GM19239 (cell line): ENCODE results near the gene C6orf62.
"Not testable (repeated sequence)": the region's sequence is repeated elsewhere in the genome, so short reads cannot be mapped to it uniquely, and the experiment has no call there.

Source experiments
- DNase-seq: peaks from one replicate; pipeline ENCODE4 v3.0.0; 2011; ENCODE audit warnings: low spot score; ENCODE audit not compliant: insufficient read length
- FAIRE-seq: peaks from 2 replicates; lab custom pipeline; 2011; peaks lifted over from hg19 to GRCh38; lab: Jason Lieb, UNC

The C6orf62 gene

DNA sequence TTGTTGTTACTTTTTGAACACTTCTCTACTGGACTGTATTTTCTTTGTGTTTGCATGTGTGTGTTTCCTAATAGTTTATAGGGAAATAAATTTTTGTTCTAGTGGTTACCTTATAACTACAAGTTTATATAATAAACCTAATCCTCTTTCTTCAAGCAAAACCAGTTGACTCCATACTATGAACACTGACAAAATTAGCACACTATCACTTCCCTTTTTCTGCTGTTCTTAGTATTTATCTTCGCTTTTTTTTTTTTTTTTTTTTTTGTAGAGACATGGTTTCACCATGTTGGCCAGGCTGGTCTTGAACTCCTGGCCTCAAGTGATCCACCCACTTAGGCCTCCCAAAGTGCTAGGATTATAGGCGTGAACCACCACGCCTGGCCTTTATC, 25.0 kb upstream of the C6orf62 start:
- FAIRE-seq = no peak

DNA sequence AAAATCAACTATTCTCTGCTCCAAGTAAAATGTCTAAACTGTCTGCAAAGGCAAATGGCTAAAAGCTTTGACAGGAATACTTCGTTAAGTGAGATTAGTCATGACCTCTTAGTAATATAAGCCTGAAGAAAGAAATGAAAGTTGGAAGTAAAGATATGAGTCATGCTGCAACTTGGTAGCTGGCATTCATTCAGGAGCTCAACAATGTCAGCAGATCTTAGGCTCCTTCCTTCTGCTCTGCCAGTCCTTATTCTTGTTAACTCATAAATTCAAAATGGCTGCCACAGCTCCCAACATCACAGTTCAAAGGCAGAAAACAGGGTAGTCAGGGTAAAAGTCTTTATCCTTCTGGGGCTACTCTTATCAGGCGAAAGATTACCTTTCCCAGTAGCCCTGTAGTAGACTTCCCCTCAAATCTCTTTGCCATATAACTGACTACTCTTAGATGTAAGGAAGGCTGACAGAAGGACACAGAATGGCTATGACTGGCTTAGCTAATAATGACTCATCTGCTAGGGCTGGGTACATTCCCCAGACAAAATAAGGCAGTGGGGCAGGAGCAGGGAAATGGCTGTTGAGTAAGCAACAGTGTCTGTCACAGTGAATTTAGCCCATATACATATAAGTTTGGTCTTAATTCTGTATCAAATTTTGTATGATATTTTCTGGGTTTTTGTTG, 24.4 kb upstream of the C6orf62 start:
- DNase-seq = no peak
- FAIRE-seq = peak; percentile 77

More for the DNA sequence above, 25.0 kb upstream of the C6orf62 start:
- no peak for DNase-seq

DNA sequence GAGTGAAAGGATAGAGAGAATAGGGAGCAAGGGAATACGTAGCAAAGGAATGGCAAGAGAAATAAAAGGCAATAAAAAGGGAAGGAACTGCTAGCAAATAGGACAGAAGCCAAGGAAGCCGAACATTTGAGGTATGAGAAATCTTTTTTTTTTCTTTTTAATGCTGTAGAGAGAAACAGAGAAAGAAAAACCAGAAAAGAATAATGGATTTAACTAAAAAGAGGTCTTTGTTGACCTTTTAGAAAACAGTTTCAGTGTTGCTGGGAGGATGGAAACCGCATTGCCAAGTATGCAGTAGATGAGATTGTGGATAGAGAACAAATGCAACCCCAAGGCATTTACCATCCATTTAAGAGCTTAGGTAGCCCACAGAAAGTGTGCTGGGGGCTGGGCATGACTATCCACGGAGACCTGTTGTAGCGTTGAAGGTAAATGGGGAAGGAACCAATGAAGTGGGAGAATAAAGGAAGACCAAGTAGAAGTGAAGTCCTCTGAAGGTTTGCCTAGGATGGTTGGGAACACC, 23.3 kb upstream of the C6orf62 start:
- FAIRE-seq (no peak), DNase-seq (no peak)

DNA sequence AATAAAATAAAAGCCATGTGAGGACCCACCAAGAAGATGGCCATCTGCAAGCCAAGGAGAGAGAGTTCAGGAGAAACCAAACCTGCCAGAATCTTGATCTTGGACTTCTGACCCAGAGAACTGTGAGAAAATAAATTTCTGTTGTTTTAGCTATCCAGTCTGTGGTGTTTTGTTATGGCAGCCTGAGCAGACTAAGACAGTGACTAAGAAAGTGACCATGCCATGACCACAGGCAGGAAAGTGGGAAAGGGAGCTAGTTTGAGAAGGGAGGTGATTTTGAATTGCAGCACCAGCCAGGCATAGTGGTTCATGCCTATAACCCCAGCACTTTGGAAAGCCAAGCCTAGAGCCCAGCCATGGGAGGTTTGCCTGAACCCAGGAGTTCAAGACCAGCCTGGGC, 21.9 kb upstream of the C6orf62 start:
- FAIRE-seq = no peak
- DNase-seq = no peak

DNA sequence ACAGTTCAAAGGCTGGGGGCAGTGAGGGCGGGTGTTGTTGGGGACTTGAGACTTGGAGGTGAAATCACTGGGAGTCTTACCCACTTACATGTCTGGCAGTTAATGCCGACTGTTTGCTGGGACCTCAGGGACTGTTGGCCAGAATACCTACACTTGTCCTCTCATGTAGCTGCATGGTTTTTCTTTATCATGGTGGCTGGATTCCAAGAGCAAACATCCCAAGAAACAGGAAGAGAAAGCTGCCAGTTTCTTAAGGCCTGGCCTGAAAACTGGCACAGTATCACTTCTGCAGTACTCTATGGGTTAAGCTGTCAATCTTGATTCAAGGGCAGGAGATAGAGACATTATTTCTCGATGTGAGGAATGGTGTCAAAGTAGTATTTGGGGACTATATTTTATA, 19.8 kb upstream of the C6orf62 start:
- FAIRE-seq (no peak), DNase-seq (no peak)

DNA sequence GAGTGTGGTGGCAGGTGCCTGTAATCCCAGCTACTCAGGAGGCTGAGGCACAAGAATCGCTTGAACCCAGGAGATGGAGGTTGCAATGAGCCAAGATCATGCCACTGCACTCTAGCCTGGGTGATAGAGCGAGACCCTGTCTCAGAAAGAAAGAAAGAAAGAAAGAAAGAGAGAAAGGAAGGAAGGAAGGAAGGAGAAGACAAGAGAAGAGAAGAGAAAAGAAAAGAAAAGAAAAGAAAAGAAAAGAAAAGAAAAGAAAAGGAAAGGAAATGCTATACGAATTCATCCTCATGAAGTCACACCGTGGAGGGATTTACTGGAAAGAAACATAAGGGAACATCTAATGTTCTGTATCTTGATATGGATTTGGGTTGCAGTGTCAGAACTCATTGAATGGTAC, 15.8 kb upstream of the C6orf62 start:
- not testable (repeated sequence) for DNase-seq, FAIRE-seq

DNA sequence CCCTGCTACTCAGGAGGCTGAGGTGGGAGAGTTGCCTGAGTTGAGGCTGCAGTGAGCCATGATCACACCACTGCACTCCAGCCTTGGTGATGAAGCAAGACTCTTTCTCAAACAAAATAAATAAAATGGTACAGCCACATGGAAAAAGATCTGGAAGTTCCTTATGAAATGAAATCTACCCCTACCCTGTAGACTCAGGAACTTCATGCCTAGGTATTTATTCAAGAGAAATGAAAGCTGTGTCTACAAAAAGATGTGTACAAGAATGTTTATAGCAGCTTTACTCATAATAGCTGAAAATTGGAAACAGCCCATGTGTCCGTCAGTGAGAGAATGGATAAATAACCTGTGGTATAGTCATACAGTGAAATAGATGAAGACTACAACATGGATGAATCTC, 15.2 kb upstream of the C6orf62 start:
- FAIRE-seq (no peak), DNase-seq (no peak)

DNA sequence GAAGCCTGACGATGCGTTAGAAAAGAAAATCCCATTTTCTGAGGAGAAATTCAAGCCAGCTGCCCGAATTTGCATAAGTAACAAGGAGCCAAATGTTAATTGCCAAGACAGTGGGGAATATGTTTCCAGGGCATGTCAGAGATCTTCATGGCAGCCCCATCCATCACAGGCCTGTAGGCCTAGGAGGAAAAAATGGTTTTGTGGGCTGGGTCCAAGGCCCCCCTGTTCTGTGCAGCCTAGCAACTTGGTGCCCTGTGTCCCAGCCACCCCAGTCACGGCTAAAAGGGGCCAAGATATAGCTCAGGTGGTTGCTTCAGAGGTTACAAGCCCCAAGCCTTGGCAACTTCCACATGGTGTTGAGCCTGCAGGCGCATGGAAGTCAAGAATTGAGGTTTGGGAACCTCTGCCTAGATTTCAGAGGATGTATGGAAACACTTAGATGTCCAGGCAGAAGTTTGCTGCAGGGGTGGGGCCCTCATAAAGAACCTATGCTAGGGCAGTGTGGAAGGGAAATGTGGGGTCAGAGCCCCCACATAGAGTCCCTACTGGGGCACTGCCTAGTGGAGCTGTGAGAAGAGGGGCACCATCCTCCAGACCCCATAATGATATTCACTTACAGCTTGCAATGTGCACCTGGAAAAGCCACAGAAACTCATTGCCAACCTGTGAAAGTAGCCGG, 12.6 kb upstream of the C6orf62 start:
- FAIRE-seq, DNase-seq: not testable (repeated sequence)

DNA sequence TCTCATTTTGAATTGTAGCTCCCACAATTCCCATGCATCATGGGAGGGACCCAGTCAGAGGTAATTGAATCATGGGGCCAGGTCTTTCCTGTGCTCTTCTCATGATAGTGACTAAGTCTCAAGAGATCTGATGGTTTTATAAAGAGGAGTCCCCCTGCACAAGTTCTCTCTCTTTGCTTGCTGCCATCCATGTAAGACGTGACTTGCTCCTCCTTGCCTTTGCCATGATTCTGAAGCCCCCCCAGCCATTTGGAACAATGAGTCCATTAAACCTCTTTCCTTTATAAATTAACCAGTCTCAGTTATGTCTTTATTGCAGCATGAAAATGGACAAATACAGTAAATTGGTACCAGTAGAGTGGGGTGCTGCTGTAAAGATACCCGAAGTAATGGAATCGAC, 11.7 kb upstream of the C6orf62 start:
- not testable (repeated sequence) for DNase-seq, FAIRE-seq

DNA sequence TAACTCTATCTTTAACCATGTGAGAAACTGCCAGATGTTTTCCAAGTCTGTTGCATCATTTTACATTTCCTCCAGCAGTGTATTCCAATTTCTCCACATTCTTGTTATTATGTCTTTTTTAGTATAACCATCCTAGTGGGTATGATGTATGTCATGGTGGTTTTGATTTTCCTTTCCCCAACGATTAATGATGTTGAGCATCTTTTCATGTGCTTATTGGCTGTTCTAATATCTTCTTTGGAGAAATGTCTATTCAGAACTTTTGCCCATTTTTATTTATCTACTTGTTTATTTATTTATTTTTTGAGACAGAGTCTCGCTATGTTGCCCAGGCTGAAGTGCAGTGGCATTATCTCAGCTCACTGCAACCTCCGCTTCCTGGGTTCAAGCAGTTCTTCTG, 4.3 kb upstream of the C6orf62 start:
- no peak for FAIRE-seq
- no peak for DNase-seq

DNA sequence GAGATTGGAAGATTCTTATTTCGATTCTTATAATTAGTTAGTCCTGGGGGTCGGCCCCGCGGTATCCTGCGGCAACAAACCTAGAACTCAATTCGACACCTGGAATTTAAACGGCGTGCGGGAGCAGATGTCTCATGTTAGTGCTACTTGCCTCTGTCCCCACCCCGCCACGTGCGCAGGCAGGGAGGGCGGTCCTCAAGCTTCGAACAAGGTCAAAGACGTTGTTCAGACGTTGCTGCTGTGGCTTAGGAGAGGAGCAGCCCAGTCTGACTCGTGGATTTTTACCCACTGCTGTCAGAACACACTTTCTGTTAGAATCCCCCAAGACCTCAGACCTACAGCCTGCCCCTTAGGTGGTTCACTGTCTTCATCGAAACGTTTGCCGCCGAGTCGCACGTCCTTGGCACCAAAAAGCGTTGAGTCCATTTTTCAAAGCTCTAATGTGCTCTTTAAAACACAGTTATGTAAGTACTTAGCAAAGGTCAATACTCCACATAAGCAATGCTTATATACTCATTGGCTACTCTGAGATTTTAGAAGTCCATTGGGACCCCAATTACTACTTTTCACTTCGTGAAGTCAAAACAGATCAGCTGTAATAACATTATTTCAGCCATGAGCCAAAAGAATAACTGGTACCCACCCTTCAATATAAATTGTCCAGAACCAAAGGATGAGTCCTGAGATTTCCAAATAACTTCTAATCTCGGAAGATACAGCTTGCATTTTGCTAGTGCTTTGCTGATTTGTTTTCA, 2.7 kb upstream of the C6orf62 start:
- FAIRE-seq = no peak
- no peak for DNase-seq

DNA sequence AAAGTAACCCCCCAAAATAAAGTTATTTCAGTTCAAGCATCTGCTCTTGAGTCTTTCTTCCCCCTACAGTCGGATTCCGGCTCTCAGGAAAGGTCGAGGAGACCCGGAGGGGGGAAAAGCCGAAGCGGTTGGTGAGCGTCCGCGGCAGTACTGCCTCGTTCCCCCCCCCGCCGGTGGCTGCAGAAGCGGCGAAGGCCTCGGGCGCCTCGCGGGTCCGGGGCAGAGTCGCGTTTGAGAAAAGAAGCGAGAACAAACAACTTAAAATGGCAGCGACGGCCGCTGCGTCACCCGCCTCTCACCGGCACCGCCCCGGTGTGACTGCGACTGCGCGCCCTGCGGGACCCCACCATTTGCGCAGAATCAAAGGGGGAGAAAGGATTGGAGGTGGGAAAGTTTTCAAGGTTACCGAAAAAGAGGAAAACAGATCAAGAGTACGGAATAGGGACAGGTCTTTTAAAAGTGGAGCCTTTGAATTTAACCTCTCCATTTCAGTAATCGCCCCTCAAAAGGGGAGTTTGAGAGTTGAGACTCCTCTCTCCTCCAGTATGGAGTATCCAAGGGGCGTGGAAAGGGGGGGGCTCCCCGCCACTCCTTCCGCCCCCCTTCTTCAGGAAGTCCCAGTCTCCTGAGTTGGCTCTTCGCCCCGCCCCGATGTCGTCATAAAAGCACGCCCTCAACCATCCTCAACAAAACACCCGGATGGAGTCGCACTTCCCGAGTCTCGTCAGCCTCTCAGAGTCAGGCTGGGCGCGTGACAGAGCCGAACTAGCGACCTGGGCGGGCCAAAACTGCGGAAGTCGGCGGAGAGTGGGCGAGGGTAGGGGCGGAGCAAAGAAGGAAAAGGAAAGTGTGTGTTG, 1.9 kb upstream of the C6orf62 start:
- DNase-seq (peak; percentile 64), FAIRE-seq (peak; percentile 99)

DNA sequence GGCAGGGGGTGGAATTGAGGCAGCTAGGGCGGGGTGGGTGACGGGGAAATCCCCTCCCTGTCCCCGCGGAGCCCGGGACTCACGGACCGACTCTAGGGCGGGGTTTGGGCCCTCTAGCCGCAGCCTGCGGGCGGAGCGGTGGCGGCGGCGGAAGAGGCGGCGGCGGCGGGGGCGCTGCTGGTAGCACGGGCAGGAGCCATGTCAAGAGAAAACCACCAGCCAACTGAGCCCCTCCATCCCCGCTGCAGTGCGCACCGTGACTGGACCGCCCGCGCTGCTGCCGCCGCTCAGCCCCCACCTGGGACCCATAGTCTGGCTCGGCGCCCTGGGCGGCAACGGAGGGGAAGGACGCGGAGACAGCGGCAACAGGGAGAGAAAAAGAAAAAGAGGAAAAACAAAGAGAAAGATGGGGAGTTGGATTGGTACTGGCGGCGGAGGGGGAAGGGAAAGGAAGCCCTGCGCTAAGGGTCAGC, 1.2 kb upstream of the C6orf62 start:
- peak; percentile 49 for FAIRE-seq

DNA sequence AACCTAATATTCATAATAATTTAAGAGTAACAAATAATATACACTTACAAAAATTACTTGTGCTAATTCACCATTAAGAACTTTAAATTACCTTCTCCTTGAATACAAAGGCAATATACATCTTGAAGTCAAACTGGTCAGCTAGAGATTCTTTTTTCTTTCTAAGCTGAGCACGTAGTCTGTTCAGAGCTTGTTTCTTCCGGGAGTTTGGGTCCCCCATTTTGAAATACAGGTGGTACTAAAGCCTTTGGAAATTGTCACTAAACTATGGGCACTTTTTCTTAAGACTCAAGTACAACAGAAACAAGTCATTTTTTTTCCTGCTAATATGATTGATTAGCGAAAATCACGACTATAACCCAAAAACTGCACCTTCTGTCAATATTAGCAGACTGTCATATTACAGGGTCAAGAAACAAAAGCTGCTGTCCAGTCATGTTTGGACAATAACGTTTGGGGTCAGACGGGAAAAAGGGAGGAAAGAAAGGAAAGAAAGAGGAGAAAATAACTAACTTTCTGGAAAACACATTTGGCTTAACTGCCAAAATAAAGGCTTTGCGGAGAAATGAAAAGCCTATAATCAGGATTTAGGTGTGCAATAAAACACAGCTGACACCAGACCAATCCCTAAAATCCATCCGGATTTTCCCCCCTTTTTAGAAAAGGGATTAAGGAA, 367 bp downstream of the C6orf62 start:
- FAIRE-seq = no peak

More for the DNA sequence above, 1.2 kb upstream of the C6orf62 start:
- DNase-seq = no peak

DNA sequence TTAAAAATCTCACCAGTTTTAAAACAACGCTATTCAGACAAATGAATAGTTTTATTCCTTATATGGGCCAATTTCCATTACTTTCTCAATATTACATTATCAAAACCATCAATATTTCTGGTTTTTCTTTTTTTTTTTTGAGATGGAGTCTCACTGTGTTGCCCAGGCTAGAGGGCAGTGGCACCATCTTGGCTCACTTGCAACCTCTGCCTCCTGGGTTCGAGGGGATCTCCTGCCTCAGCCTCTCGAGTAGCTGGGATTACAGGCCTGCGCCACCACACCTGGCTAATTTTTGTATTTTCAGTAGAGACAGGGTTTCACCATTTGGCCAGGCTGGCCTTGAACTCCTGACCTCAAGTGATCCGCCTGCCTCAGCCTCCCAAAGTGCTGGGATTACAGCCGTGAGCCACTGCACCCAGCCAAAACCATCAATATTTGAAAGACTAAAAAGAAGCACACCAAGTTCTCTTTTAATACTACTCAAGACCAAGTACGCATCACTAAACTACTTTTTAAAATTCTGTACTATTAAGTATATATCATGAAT, 2.3 kb downstream of the C6orf62 start:
- not testable (repeated sequence) for DNase-seq, FAIRE-seq

More for the DNA sequence above, 367 bp downstream of the C6orf62 start:
- DNase-seq = no peak

DNA sequence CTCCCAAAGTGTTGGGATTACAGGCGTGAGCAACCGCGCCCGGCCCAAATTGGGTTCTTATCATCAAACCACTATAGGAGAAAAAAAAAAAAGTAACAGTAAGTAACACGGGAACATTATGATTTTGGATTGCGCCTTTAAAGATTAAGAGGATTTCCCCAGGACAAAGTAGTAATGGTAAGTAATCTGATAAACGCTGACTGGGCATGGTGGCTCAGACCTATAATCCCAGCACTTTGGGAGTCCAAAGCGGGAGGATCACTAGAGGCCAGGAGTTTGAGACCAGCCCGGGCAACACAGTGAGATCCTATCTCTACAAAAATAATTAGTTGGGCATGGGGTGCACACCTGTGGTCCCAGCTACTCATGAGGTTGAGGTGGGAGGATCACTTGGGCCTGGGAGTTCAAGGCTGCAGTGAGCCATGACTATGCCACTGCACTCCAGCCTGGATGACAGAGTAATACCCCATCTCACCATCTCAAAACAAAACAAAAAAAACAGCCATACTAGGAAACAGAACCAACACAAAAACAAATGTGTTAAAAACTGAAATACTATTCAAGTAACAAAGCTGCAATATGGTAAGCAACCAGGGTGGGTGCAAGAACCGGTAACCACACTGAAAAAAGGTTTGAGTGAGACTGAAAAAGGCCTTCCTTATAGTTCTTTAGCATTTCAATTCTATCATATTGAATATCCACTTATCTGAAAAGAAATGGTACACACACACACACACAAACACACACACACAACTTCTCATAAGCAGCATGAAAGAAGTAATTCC, 8.2 kb downstream of the C6orf62 start:
- no peak for FAIRE-seq

DNA sequence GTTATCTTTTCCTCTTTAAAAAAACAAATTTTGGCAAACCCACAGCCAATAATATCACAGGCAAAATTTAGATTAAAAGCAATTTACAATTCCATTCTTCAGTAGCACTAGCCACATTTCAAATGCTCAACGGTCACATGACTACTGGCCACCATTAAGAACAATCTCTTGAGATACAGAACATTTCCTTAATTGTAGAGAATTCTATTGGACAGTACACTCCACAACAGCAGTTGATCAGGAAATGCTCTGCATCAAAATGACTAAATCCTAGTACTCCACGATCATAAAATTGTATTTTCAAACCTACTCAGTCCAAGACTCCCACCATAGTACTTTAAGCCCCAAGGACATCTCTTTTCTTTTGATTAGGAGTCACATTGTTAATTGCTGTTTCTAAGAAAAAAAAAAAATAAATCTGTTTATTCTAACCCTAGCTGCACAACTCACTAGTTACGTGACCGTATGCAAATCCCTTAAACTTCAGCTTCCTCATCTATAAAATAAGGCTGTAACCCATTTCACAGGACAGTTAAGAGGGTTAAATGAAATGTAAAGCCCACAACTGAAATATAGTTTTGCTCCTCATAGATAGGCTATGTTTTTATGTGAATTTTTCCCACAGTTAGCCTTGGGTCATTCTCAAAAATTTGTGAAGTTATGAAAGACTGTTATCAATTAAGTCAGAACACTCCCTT, 9.8 kb downstream of the C6orf62 start:
- FAIRE-seq = peak; percentile 79
- no peak for DNase-seq

More for the DNA sequence above, 8.2 kb downstream of the C6orf62 start:
- DNase-seq = no peak

DNA sequence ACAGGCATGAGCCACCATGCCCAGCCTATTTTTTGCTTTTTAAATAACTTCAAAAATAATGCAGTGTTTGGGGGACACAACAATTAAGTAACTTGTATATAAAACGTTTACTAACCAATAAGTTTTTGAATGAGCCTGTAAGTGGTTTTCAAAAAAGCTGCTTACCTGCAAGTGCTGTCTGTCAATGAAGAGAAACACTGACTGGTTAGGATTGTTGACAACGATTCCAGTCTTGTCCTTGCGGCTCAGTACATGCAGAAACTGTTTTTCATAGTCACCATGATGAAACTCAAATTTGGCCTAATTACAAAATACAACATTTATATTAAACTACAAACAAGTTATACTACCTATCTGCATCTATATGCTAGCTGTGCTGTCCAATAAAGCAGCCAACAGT, 10.3 kb downstream of the C6orf62 start:
- DNase-seq (no peak), FAIRE-seq (no peak)
